Measurements from ENCODE around the gene ACTL6B.
"Not testable (repeated sequence)": the region's sequence is repeated elsewhere in the genome, so short reads cannot be mapped to it uniquely, and the experiment has no call there.

The ACTL6B gene

GRCh38 chr7:100667331-100668068, 11.3 kb upstream of the ACTL6B start:
- TF ChIP-seq CTCF (IDR thresholded peaks at IDR 0.05; ENCODE audit: insufficient read depth, low read depth, low read length, missing control alignments): no peak
- H3K4me3 ChIP-seq (ENCODE audit: low read depth, low read length): no peak overlapping the region
- DNase-seq (ENCODE audit: low read depth): no peak

GRCh38 chr7:100665168-100665726, 9.0 kb upstream of the ACTL6B start:
- H3K4me3 ChIP-seq (ENCODE audit: low read depth, low read length): no peak overlapping the region
- no peak for DNase-seq (ENCODE audit: low read depth)
- no peak for TF ChIP-seq CTCF (IDR thresholded peaks at IDR 0.05; ENCODE audit: insufficient read depth, low read depth, low read length, missing control alignments)

- H3K4me3 ChIP-seq (ENCODE audit: low read depth, low read length); DNase-seq (ENCODE audit: low read depth): not testable (repeated sequence)
Observed at GRCh38 chr7:100662194-100662776, 6.0 kb upstream of the ACTL6B start.

GRCh38 chr7:100654908-100655831, 1.1 kb downstream of the ACTL6B start:
- TF ChIP-seq CTCF (IDR thresholded peaks at IDR 0.05; ENCODE audit: insufficient read depth, low read depth, low read length, missing control alignments): no peak
- H3K4me3 ChIP-seq (ENCODE audit: low read depth, low read length): no peak overlapping the region
- no peak for DNase-seq (ENCODE audit: low read depth)

- DNase-seq (ENCODE audit: low read depth): no peak
- TF ChIP-seq CTCF (IDR thresholded peaks at IDR 0.05; ENCODE audit: insufficient read depth, low read depth, low read length, missing control alignments): no peak
- no peak overlapping the region for H3K4me3 ChIP-seq (ENCODE audit: low read depth, low read length)
Observed at GRCh38 chr7:100649826-100650565, 6.3 kb downstream of the ACTL6B start.

GRCh38 chr7:100642534-100642907, 13.7 kb downstream of the ACTL6B start:
- DNase-seq (ENCODE audit: low read depth): peak; percentile 73
- H3K4me3 ChIP-seq (ENCODE audit: low read depth, low read length): no peak overlapping the region
- no peak for TF ChIP-seq CTCF (IDR thresholded peaks at IDR 0.05; ENCODE audit: insufficient read depth, low read depth, low read length, missing control alignments)
